CD1c-positive myeloid dendritic cell (primary cell): ENCODE results near the gene RNU7-1.

Experiments used
- DNase-seq: peaks from one replicate; pipeline ENCODE4 v3.0.0-alpha.2; 2016; ENCODE audit errors: extremely low spot score

RNU7-1 gene

DNA sequence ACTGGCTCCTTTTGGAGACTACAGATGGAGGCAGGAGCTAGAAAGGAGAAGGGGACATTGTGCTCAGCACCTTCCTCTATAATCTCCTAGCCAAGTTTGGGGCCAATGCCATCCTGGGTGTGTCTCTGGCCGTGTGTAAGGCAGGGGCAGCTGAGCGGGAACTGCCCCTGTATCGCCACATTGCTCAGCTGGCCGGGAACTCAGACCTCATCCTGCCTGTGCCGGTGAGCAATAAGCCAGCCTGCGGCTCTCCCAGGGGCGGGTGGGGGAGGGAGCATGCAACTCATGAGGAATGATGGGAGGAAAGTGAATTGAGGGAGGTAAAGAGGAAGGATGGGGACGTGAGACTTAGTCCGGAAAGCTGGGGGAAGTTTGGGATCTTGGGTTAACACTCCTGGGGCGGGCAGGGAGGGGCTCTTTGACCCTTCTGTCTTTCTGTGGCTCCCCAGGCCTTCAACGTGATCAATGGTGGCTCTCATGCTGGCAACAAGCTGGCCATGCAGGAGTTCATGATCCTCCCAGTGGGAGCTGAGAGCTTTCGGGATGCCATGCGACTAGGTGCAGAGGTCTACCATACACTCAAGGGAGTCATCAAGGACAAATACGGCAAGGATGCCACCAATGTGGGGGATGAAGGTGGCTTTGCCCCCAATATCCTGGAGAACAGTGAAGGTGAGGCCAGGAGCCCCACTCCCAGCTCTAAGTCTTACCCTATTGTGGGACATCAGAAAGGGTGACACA, 26.0 kb upstream of the RNU7-1 start:
- DNase-seq = no peak

GRCh38 chr12:6919588-6919987, 24.0 kb upstream of the RNU7-1 start:
- DNase-seq = no peak

GRCh38 chr12:6921539-6921938, 22.1 kb upstream of the RNU7-1 start:
- DNase-seq = no peak

- peak; percentile 74 for DNase-seq
Observed at GRCh38 chr12:6921996-6922946, 21.3 kb upstream of the RNU7-1 start.

DNA sequence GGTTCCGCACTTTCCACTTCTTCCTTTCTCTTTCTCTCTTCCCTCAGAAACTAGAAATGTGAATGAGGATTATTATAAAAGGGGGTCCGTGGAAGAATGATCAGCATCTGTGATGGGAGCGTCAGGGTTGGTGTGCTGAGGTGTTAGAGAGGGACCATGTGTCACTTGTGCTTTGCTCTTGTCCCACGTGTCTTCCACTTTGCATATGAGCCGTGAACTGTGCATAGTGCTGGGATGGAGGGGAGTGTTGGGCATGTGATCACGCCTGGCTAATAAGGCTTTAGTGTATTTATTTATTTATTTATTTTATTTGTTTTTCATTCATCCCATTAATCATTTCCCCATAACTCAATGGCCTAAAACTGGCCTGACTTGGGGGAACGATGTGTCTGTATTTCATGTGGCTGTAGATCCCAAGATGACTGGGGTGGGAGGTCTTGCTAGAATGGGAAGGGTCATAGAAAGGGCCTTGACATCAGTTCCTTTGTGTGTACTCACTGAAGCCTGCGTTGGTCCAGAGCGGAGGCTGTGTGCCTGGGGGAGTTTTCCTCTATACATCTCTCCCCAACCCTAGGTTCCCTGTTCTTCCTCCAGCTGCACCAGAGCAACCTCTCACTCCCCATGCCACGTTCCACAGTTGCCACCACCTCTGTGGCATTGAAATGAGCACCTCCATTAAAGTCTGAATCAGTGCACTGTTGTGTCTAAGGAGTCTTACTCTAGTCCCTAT, 20.4 kb upstream of the RNU7-1 start:
- DNase-seq = no peak

DNA sequence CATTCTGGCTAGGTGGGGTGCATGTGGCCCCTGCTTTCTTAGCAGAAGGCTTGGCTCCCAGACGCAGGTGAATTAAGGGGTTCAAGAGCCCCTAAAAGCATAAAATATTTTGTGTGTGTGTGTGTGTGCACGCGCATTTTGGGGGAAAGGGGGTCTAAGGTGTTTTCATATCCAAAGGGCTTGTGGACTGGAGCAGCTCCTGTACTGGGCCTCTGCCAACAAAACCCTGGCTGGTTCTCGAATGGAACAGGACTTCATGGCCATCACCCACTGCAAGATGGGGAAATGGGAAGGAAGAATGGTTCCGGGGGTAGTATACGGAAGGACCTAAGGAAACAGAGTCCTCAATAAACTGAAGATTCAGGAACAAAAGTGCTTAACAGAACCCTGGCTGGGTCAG, 19.8 kb upstream of the RNU7-1 start:
- DNase-seq = no peak

GRCh38 chr12:6925239-6925539, 18.4 kb upstream of the RNU7-1 start:
- no peak for DNase-seq

DNA sequence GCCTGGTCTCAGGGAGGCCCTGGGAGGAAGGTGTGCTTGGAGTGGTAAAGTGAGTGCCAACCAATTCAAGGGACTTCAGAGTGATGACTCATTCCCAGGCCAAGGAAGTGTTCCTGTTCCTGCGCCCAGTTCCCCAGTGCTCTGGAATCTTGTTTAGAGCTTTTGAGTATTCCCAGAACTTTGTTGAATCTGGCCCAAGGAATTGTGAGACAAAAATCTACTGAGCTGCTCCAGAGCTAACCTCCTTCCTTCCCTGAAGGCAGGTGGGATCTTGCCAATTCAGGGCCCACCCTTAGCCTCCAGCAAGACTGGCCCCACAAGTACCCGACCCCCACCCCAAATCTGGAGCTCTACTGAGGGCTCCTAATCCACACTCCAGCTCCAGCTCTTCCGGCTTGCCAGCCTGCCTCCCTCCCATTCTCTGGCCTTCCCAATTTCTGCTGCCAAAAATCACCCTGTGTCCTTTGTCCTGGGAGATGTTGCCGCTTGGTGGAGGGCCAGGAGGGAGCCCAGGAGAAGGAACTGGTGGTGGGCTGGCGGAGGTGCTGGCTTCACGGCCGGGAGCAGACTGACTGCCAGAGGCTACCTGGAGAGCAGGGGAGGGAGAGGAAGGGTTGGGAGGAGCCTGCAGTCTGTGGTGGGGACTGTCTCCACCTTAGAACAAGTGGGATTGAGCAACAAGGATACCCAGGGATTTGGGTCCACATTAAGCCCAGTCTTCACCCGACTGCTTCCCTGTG, 17.9 kb upstream of the RNU7-1 start:
- no peak for DNase-seq

DNA sequence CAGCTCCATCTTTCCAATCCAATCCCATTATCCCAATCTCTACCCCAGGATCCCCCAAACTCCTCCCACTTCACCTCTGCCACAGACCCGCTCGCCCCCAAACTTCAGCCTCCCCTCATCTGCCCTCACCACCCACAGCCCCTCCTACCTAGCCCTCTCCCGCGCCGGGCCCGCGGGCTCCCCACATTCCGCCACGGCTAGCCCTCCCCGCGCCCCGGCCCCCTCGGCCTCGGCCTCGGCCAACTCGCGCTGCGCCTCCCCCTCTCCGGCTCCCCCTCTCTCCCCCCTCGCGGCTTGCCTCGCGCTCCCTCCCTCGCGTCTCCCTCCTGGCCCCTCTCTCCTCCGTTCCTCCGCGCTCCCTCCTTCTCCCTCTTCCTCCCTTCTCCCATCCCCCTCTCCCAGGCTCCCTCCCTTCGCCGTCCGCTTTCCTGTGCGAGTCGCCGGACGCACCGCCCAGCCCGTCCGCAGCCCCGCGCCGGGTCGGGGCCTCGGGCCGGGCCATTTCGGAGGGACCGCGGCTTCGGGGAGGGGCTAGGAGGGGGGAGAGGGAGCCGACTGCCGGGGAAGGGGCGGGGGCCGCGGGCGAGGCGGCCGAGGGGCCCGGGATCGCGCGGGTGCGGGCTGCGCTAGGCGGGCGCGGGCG, 16.1 kb upstream of the RNU7-1 start, which contains the start of gene ATN1:
ATN1 (plus strand) TSS at position 581 of the 643 bp plus-strand sequence. CDS start 6,043 bp downstream, outside the sequence.
- DNase-seq = no peak

DNA sequence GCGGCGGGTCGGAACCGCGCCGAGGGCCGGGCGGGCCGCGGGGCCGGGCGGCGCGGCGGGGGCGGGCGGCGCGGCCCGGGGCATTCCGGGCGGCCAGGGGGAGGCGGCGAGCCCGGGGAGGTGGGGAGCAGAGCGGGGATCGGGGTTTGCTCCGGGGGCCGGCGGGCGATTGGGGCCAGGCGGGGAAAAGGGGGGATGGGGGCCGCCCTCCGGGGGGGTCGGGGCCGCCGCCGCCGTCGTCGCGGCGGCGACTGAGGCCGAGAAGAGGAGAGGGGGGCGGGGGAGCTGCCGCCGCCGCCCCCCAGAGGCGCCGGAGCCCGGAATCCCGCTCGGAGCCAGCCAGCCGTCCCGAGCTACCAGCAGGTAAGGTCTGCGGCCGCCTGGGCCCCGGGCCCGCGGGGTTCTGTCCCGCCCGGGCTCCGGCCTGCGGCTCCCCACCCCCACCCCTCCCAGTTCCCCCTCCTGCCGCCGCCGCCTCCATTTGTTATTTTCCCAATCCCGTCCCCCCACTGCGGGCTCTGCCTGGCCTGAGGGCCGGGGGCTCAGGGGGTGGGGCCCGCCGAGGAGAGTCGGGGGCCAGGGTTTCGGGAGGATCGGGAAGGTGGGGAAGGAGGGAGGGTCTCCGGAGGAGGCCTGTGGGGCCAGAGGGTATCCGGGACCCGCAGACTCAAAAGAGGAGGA, 15.5 kb upstream of the RNU7-1 start:
- no peak for DNase-seq

DNA sequence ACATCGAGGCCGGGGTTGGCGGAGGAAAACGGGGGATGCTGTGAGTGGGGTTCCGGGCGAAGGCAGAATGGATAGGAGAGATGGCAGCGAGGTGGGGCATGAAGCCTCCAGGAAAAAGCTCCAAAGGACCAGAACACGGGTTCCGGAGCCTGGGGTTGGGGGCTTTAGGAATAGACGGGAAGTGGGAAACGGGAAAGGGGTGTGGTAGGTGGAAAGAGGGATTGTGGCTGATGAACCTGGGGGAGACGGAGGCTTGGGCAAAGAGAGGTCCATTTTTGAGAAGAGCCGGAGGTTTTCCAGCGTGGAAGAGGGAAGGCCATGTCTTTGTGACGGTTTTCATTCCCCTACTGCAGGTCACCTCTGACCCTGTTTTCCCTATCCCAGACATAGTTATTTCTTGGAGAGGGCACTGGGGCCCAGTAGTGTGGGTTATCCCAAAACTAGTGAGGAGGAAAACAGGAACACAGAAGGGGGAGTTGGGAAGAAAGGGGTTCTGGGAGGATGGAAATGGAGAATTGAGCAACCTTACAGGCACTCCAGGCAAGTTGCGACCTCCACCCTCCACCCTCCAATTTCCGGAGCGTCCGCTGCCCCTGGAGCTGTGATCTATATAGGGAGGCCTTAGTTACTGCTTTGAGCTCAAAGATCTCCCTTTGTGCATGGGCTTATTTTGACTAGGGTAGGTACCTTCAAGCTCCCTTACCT, 14.8 kb upstream of the RNU7-1 start:
- no peak for DNase-seq

GRCh38 chr12:6929466-6930452, 13.9 kb upstream of the RNU7-1 start:
- DNase-seq = no peak

- no peak for DNase-seq
Observed at GRCh38 chr12:6932766-6933165, 10.8 kb upstream of the RNU7-1 start.

DNA sequence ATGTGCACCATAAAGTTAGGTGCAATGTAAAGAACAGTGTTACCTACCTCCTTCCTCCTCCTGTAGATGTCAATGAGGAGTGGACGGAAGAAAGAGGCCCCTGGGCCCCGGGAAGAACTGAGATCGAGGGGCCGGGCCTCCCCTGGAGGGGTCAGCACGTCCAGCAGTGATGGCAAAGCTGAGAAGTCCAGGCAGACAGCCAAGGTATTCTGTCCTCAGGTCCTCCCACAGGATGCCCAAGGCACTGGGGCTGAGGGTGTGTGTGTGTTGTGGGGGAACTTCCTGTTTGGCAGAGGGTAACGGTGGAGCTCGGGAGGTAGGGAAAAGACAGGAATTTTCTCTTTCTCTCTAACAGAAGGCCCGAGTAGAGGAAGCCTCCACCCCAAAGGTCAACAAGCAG, 9.5 kb upstream of the RNU7-1 start:
- DNase-seq = no peak

DNA sequence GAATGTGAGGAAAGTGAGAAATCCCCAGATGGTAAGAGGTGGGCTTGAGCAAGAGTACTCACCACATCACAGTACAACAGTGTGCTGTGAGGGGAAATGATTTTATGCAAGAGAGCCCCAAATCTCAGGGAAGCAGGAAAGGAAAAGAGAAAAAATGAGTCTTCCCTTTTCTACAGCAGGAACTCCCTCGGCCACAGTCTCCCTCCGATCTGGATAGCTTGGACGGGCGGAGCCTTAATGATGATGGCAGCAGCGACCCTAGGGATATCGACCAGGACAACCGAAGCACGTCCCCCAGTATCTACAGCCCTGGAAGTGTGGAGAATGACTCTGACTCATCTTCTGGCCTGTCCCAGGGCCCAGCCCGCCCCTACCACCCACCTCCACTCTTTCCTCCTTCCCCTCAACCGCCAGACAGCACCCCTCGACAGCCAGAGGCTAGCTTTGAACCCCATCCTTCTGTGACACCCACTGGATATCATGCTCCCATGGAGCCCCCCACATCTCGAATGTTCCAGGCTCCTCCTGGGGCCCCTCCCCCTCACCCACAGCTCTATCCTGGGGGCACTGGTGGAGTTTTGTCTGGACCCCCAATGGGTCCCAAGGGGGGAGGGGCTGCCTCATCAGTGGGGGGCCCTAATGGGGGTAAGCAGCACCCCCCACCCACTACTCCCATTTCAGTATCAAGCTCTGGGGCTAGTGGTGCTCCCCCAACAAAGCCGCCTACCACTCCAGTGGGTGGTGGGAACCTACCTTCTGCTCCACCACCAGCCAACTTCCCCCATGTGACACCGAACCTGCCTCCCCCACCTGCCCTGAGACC, 8.0 kb upstream of the RNU7-1 start:
- peak; percentile 64 for DNase-seq

DNA sequence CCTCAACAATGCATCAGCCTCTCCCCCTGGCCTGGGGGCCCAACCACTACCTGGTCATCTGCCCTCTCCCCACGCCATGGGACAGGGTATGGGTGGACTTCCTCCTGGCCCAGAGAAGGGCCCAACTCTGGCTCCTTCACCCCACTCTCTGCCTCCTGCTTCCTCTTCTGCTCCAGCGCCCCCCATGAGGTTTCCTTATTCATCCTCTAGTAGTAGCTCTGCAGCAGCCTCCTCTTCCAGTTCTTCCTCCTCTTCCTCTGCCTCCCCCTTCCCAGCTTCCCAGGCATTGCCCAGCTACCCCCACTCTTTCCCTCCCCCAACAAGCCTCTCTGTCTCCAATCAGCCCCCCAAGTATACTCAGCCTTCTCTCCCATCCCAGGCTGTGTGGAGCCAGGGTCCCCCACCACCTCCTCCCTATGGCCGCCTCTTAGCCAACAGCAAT, 7.4 kb upstream of the RNU7-1 start:
- DNase-seq = peak; percentile 61

DNA sequence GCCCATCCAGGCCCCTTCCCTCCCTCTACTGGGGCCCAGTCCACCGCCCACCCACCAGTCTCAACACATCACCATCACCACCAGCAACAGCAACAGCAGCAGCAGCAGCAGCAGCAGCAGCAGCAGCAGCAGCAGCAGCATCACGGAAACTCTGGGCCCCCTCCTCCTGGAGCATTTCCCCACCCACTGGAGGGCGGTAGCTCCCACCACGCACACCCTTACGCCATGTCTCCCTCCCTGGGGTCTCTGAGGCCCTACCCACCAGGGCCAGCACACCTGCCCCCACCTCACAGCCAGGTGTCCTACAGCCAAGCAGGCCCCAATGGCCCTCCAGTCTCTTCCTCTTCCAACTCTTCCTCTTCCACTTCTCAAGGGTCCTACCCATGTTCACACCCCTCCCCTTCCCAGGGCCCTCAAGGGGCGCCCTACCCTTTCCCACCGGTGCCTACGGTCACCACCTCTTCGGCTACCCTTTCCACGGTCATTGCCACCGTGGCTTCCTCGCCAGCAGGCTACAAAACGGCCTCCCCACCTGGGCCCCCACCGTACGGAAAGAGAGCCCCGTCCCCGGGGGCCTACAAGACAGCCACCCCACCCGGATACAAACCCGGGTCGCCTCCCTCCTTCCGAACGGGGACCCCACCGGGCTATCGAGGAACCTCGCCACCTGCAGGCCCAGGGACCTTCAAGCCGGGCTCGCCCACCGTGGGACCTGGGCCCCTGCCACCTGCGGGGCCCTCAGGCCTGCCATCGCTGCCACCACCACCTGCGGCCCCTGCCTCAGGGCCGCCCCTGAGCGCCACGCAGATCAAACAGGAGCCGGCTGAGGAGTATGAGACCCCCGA, 6.8 kb upstream of the RNU7-1 start:
- no peak for DNase-seq
